HG02973 (cell line): Measurements from ENCODE around the gene TCF3.
"Not testable (repeated sequence)": the region's sequence is repeated elsewhere in the genome, so short reads cannot be mapped to it uniquely, and the experiment has no call there.

ENCODE experiments used
- ATAC-seq: cut with Tn5 transposase; IDR thresholded peaks from one replicate; pipeline ENCODE4 v1.9.1; 2021; ENCODE audit warnings: moderate library complexity; ENCODE audit not compliant: unreplicated experiment

Gene TCF3

DNA sequence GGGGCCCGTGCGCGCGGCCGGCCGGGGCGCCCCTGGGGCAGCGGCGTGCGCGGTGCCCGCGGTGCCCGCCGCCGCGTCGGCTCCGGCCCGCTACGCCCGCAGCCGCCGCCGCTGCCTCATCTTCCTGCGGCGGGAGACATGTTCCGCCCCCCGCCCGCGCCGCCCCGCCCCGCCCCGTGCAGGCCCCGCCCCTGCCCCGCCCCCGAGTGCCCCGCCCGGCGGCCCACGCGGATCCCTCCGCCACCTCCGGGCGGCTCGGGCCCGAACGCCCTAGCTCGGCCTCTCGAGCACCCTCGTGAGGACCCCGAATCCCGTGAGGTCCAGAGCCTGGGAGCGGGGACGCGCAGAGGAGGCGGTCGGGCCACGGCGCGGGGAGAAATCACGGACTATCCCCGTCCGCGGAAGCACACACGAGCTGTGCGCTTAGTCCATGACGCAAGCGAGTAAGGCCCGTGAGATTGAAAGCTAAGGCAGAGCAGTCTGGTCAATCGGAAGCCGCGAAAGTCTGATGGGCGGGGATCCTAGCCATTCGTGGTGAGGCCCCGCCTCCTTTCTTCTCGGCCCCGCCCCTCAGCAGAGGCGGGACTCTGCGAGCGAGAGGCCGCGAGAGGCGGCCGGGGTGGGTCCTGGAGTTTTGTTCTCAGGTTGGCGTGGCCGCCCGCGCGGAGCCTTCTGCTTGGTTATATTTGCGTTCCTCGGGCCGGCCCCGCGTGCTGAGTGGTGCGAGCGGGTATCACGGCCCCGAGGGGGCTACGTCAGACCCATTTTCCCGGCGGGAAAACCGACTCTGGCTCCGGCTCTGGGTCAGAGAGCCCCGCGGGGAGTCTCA, at the start of gene TCF3:
Gene TCF3 (minus strand): TSS at position 145 of the 829 bp plus-strand sequence. CDS start 2,367 bp downstream, outside the sequence.
- ATAC-seq, result peak; percentile 66

GRCh38 chr19:1700733-1701663, 48.6 kb upstream of the TCF3 start:
- no peak for ATAC-seq

DNA sequence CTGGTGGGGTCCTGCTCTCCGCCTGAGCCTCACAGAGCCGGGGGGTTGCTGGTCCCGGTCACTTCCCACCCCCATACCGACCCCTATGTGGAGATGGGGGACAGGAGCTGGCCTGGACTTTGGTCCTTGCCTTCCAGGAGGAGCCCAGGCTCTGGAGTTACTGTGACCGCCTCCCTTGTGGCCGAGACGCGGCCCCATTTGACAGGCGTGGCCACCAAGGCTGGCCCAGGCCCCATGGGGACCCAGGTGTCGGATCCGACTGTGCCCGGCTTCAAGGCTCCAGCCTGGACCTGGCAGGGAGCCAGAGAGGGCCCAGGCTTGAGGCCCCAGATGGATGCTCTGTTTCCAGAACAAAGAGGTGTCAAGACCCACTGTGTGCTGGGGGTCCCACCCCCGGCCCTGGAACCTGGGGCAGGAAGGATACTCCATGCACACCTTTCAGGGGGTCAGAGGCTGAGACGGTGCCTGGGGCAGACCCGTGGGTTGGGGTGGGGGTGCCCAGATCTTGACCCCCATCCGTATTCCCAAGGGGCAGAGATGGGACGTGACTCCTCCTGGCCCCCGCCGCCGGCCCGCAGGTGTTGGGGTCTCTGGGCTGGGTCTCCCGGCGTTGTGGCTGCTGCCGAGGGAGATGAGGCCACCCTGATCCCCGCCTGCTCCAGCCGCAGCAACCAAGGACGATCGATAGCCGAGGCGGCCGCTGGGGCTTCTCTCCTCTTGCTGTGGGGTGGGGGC, 47.8 kb upstream of the TCF3 start:
- no peak for ATAC-seq

DNA sequence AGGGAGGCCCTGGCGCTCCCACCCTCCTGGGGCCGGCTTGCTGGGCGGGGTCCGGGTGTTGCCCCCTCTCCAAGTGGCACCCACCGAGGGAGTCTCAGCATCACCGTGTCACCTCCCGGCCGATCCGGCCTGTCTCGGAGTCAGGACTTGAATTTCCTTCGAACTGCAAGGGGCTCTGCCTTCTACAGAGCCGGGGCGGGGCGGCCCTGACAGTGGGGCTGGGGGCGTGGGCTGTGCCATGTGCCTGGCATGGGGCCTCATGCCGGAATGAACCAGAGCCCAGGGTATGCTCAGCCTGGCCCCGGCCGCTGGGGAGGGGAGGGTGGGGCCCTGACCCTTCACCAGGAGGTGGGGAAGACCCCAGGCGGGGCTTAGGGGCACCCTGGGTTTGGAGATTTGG, 47.0 kb upstream of the TCF3 start:
- no peak for ATAC-seq

- ATAC-seq, result no peak
Measured at GRCh38 chr19:1698636-1699035, 46.2 kb upstream of the TCF3 start.

DNA sequence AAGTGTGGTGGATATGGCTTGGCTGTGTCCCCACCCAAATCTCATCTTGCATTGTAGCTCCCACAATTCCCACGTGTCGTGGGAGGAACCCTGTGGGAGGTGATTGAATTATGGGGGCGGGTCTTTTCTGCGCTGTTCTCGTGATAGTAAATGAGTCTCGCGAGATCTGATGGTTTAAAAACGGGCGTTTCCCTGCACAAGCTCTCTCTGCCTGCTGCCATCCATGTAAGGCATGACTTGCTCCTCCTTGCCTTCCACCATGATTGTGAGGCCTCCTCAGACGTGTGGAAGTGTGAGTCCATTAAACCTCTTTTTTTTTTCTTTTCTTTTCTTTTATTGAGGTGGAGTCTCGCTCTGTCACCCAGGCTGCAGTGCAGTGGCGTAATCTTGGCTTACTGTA, 43.1 kb upstream of the TCF3 start:
- not testable (repeated sequence) for ATAC-seq

- no peak for ATAC-seq
Measured at GRCh38 chr19:1691589-1692290, 39.3 kb upstream of the TCF3 start.

- ATAC-seq, result no peak
Measured at GRCh38 chr19:1690699-1691307, 38.4 kb upstream of the TCF3 start.

- not testable (repeated sequence) for ATAC-seq
Measured at GRCh38 chr19:1685785-1686184, 33.4 kb upstream of the TCF3 start.

- ATAC-seq, result no peak
Measured at GRCh38 chr19:1685046-1685445, 32.6 kb upstream of the TCF3 start.

DNA sequence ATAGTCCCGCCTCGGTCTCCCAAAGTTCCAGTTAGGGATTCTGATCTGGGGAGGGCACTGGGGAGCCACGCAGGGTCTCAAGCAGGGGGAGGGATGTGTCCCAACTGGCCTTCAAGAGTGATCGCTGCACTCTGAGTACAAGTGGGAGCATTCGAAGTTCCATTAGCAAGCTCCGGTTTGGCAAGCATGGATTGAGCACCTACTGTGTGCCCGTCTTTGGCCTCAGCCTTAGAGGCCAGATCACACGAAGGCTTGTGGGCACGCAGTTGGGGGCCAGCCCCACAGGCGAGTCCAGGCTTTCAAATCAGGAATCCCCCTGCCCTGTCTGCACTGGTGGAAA, 32.1 kb upstream of the TCF3 start:
- no peak for ATAC-seq

GRCh38 chr19:1683869-1684572, 31.6 kb upstream of the TCF3 start:
- ATAC-seq, result no peak

DNA sequence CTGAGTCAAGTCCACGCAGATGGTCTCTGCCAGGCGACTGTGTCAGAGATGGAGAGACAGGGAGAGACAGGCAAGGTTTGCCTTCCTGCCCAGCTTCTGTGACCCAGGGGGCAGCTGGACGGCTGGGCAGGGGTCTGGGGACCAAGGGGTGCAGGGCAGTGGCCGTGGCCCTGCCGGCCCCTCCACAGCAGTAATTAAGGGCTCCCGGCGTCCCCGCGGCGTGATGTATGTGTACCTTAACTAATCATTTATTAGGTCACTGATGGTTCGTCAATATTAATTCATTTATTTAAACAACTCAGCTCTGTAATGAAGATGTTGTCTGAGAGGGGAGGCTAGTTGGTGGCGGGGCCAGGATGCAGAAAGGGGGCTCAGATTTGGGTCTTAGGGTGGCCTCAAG, 28.6 kb upstream of the TCF3 start:
- no peak for ATAC-seq

- no peak for ATAC-seq
Measured at GRCh38 chr19:1678073-1678472, 25.7 kb upstream of the TCF3 start.

DNA sequence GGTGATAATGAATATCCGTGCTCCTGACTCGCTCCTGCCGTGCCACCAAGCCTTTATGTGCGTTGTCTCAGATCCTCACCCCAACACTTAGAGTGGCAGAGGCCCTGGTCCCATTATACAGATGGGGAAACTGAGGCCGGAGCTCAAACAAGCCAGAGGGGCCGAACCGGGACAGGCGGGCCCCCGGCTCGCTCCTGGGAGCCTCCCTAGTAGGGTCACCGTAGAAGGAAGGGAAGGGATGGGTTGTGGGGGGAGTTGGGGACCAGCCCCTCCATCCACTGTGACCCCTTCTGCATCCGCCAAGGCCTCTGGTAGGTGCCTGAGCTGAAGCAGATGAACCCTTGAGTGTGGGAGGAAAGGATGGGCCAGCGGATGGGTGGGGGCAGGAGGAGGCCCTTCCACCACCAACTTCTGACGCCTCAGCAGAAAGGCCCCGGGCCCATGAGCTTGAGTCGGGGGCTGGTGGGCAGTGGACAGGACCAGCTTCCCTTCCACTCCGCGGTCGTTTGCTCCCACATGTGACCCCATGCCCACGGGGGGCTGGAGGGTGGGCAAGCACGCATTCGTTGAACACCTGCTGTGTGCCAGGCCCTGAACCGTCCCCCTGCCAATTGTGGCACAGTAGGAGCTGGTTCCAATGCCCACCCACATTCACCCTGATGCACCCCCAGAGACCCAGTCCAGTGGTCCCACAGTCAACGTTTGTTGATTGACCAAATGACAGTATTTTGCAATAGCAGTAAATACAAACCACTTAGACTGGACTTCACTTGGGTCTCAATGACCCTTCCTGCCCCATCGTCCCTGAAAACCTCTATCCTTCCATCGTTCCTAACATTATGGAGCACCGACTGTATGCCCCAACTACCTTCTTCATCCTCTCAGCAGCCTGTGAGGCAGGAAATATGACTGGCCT, 24.2 kb upstream of the TCF3 start:
- ATAC-seq, result no peak

DNA sequence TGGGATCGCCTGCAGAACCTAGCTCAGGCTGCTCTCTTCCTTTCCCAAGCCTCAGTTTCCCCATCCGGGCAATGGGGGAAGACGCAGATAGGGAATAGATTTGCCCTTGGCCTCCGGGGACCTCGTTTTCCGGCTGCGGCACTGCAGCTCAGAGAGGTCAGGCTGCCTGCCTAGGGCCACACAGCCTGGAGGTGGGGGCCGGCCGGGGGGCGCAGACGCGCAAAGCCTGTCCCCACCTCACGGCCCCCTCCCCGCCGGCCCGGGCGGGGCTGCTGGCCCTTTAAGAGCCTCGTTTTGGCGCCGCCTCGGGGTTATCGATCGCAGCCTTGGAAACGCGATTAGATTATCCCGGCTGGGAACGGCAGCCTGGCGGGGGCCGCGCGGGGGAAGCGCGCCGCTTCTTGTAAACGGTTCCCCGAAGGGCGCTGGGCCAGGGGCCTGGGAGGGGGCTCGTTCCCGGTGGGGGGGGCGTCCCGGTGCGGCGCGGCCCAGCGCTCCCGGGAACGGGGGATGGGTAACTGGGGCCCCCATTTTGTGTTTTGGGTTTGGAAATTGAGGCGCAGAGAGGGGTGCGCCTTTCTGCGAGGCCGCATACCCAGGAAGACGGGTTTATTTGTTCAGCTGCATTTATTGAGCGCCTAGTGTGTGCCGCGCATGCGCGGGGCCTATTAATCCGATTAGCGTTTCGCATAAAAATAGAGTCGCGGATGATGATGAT, 23.4 kb upstream of the TCF3 start:
- no peak for ATAC-seq

DNA sequence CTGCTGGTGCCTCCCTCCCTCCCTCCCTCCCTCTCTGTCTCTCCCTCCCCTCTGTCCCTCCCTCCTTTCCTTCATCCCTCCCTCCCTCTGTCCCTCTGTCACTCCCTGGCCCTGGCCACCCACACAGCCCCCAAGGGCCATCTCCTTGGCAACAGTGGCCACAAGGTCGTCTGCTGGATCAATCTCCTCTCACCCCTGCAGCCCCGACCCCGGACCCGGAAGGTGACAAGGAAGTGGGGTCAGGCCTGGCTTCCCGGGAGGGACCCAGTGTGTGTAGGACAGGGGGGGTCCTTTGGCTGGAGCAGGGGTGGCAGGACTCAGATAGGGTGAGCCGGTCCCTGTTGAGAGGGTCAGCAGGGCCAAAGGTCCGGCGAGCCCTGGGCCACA, 21.9 kb upstream of the TCF3 start:
- ATAC-seq, result no peak
